ENCODE measurements around the gene GABRG3. TPM values are rescaled to one million over a fixed set of nuclear protein-coding genes. Genes with fewer than 3 reads are reported as not detected.

GABRG3 gene
- total and polyA plus RNA-seq, 11 donors, result not detected

GRCh38 chr15:26968806-26969205, 2.2 kb upstream of the GABRG3 start:
- no peaks in the 10 kb centered on the region for H3K9me3 ChIP-seq
- peaks cover 4 to 57% (median 30%) of the 10 kb centered on the region in 9 donors for H3K27me3 ChIP-seq
- intact Hi-C loops (cut with DNase I), result no loop called here
- H3K27ac ChIP-seq, result no peak overlapping the region
- H3K4me1 ChIP-seq, result peaks cover 0 to 10% (median 0%) of the 10 kb centered on the region in 12 donors
- H3K36me3 ChIP-seq, result no peaks in the 10 kb centered on the region
- 58 to 69% (median 63%) methylated on average over 2 of the region's 2 CpGs for WGBS, 4 donors
- no peak overlapping the region for H3K4me3 ChIP-seq
- TF ChIP-seq CTCF (IDR thresholded peaks at IDR 0.05) (no peak), POLR2A (IDR thresholded peaks at IDR 0.05) (no peak)
- ATAC-seq (no peak), DNase-seq (no peak)

GRCh38 chr15:26971271-26972018, 464 bp downstream of the GABRG3 start:
- peaks cover 4 to 57% (median 30%) of the 10 kb centered on the region in 9 donors for H3K27me3 ChIP-seq

GRCh38 chr15:26972636-26973035, 1.7 kb downstream of the GABRG3 start:
- no peaks in the 10 kb centered on the region for H3K36me3 ChIP-seq
- ATAC-seq, result no peak
- intact Hi-C loops (cut with DNase I), result loop anchor here in 1 of 10 donors (10.0 kb wide), 1 partner anchor 62 kb away; no protein-coding TSS in a partner anchor
- 34 to 55% (median 44%) methylated on average over 2 of the region's 2 CpGs for WGBS, 4 donors
- no peak for DNase-seq
- no peak overlapping the region for H3K27ac ChIP-seq
- no peak for TF ChIP-seq POLR2A (IDR thresholded peaks at IDR 0.05)
- no peak for TF ChIP-seq CTCF (IDR thresholded peaks at IDR 0.05)
- no peaks in the 10 kb centered on the region for H3K9me3 ChIP-seq
- peaks cover 4 to 49% (median 29%) of the 10 kb centered on the region in 9 donors for H3K27me3 ChIP-seq
- H3K4me3 ChIP-seq, result no peak overlapping the region
- peaks cover 0 to 10% (median 0%) of the 10 kb centered on the region in 12 donors for H3K4me1 ChIP-seq

More at GRCh38 chr15:26971271-26972018, 464 bp downstream of the GABRG3 start:
- Histone ChIP-seq H3K36me3 (no peaks in the 10 kb centered on the region), H3K27ac (no peak overlapping the region), H3K4me1 (peaks cover 0 to 10% (median 0%) of the 10 kb centered on the region in 12 donors), H3K4me3 (peak overlapping the region in 1 of 12 donors; percentile 33), H3K9me3 (no peaks in the 10 kb centered on the region)
- intact Hi-C loops (cut with DNase I), result loop anchor here in 1 of 10 donors (10.0 kb wide), 1 partner anchor 63 kb away; no protein-coding TSS in a partner anchor
- peak in 1 of 5 donors; percentile 56 for DNase-seq
- TF ChIP-seq CTCF (IDR thresholded peaks at IDR 0.05), result no peak
- TF ChIP-seq POLR2A (IDR thresholded peaks at IDR 0.05), result no peak
- ATAC-seq, result no peak
- WGBS, 4 donors, result 3 to 5% (median 3%) methylated on average over 44 to 72 of the region's 72 CpGs

GRCh38 chr15:26974120-26974780, 3.3 kb downstream of the GABRG3 start:
- DNase-seq (no peak), ATAC-seq (no peak)
- TF ChIP-seq POLR2A (IDR thresholded peaks at IDR 0.05) (no peak), CTCF (IDR thresholded peaks at IDR 0.05) (peak in 7 of 12 donors; percentile 7 to 33 (median 14))
- peaks cover 4 to 35% (median 21%) of the 10 kb centered on the region in 9 donors for H3K27me3 ChIP-seq
- intact Hi-C loops (cut with DNase I), result loop anchor here in 1 of 10 donors (10.0 kb wide), 1 partner anchor 61 kb away; no protein-coding TSS in a partner anchor
- no peaks in the 10 kb centered on the region for H3K36me3 ChIP-seq
- H3K9me3 ChIP-seq, result no peaks in the 10 kb centered on the region
- no peak overlapping the region for H3K4me3 ChIP-seq
- WGBS, 4 donors, result 18 to 21% (median 19%) methylated on average over 8 to 9 of the region's 9 CpGs
- peaks cover 0 to 10% (median 0%) of the 10 kb centered on the region in 12 donors for H3K4me1 ChIP-seq
- H3K27ac ChIP-seq, result no peak overlapping the region

Data from heart left ventricle (tissue), 16 donors.